ENCODE results near the gene DEFB113.

DEFB113 gene

DNA sequence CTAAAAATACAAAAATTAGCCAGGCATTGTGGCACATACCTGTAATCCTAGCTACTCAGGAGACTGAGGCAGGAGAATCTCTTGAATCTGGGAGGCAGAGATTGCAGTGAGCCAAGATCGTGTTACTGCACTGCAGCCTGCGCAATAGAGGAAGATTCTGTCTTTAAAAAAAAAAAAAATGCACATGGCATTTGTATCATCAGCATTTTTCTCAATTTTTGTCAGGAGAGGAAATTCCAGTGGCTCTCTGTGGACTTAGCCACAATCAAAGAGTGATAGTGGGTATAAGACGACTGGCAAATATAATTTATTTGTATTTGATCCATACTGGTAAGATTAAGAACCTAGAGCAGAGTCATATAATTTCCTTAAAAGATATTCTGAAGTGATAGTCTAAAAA lies 34.0 kb downstream of the DEFB113 start:
- no peak for DNase-seq (ENCODE audit: low read depth)

DNA sequence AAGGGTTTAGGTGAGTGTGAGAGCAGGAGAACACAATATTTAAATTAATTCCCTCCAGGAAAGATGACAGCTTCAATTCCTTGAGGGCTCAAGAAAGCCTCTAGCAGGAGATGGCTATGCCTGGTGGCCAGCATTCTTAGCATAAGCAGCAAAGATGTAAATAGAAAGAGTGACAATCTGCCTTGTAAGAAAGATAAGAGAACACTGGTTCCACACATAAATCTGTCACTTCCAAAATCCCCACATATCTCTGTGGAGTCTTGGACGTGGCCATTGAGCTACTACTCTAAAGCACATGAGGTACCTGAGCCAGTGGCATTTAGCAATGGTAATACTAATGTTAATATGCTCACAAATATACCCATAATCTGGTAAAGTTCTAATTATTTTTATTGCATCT lies 34.7 kb downstream of the DEFB113 start:
- no peak for DNase-seq (ENCODE audit: low read depth)

DNA sequence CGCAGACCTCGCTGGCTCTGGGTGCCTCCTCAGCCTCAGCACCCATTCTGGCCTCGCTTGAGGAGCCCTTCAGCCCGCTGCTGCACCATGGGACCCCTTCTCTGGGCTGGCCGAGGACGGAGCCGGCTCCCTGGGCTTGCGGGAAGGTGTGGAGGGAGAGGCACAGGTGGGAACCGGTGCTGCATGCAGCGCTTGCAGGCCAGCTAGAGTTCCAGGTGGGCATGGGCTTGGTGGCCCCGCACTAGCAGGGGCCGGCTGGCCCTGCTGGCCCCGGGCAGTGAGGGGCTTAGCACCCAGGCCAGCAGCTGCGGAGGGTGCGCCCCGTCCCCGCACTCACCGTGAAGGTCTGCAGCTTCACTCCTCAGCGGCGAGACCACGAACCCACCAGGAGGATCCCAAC lies 35.9 kb downstream of the DEFB113 start:
- no peak for DNase-seq (ENCODE audit: low read depth)

DNA sequence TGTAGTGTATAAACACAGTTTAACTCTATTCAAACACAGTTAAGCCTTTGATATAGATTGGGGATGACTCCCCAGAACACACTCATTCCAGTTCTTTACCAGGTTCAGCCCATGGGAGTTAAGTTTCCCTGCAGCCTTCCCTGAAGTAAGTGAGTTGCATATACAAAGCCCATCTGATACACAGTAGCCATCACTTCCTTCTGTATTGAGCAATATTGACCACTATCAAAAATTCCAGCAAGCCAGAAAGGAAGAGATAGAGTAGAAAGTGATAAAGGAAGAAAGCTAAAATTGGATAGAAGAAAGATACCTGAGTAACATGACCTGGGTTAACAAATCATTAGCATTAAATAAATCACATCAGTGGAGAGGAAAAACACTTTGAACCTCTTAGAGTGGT lies 40.1 kb downstream of the DEFB113 start:
- no peak for DNase-seq (ENCODE audit: low read depth)

DNA sequence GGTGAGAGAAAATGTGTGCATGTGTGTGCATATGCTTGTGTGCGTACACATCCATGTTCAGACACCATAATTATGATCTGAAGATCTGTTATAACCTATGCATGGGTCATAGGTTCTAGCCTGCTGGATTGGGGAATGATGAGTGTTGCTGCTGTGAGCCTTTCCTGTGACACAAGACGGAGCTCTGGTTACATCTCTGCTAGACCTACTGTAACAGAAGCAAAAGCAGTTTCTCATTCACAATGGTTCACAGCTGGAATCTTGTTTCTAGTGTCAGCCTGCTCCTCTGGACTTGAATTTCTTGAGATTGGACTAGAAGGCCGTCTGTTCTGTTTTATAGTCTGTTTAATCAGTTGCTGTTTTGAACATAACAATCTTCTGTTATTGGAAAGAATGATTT lies 45.6 kb downstream of the DEFB113 start:
- no peak for DNase-seq (ENCODE audit: low read depth)

DNA sequence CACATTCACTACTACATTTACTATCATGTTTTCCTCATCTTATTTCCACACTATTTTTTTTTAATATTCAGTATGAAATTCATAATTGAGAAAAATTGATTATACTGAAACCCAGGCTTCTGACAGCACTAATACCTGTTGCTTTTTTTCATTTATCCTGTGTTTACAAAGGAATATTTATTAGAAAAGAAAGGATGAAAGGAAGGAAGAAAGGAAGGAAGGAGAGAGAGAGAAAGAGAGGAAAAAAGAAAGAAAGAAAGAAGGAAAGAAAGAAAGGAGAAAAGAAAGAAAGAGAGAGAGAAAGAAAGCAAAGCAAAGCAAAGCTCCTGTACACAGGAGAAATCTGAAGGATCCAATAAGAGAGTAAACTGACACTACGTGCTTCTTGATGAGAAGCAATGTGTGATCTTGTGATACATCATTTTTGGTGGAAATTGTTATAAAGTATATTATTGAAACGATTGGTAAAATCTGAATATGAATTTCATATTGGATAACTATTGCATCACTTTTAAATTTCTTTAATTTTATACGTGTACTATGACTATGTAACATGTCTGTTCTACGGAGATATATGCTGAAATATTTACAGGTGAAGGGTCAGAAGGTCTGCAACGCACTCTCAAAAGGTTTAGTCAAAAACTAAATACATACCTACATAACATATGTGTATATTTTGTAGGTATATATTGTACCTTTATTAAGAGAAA lies 49.3 kb downstream of the DEFB113 start:
- DNase-seq (ENCODE audit: low read depth), result no peak

DNA sequence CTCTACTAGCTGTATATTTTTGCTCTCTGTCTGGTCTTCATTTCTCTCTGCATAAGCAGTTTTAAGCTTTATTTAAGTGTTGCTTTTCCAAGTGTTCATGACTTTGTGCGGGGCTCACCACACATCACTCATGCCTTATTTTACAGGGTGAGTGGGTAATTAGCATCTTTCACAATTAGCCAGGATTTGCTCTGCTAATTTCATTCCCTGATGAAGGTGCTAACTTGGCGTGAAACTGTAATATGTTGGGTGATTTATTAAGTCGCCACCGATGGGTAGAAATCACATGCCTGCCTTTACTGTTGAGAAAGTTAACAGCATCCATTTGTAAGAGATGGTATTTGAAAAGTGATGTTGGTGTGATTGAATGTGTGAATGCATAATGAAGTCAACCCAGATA lies 50.2 kb downstream of the DEFB113 start:
- DNase-seq (ENCODE audit: low read depth), result no peak

DNA sequence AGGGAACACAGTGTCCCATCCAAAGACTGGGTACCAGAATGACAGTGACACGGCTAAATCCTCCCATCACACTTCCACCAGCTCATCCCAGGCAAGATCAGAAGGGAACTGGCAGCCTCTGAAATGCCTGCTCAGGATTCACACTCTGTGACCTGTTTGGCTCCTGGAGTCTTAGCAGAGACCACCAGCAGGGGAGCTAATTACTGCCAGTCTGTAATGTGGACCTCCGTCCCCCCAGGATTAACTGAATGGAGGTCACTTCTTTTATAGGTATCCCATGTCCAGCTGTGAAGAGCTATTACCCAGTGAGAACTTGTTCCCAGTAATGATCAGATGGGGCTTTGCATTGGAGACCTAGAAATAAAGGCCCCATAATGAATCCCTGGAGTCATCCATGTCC lies 50.6 kb downstream of the DEFB113 start:
- DNase-seq (ENCODE audit: low read depth), result no peak
